GM21529 (cell line): ENCODE results near the gene MS4A15.
A peak's percentile ranks its signal among the peaks of the same experiment; 100 is the strongest.
"Not testable (repeated sequence)": the region's sequence is repeated elsewhere in the genome, so short reads cannot be mapped to it uniquely, and the experiment has no call there.

Experiments
- ATAC-seq: cut with Tn5 transposase; IDR thresholded peaks from one replicate; pipeline ENCODE4 v1.9.1; 2021; ENCODE audit not compliant: unreplicated experiment

The MS4A15 gene

DNA sequence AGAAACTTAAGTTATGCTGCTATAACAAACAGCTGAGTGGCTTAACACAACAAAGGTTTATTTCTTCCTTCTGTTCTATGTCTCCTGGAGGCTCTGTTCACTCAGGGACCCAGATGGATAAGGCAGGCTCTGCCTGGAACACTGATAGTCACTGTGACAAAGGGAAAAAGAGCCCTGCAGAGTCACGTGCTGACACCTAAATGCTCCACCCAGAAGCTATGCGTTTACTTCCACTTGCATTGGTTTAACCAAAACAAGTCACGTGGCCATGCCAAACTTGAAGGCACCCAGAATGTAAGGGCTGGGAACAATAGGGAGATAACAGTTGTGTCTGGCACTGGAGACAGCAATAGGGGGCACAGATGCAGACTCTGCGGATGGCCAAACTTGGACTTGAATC, 3.4 kb upstream of the MS4A15 start:
- ATAC-seq: no peak

DNA sequence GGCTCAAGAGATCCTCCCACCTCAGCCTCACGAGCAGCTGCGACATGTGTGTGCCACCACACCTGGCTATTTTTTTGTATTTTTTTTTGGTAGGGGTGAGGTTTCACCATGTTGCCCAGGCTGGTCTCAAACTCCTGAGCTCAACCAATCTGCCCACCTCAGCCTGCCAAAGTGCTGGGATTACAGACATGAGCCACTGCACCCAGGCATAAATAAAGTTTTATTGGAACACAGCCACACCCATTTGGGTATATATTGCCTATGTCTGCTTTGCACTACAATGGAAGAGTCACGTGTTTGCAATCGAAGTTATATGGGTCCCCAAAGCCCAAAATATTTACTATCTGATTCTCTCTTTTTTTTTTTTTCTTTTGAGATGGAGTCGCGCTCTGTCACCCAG, 1.8 kb upstream of the MS4A15 start:
- ATAC-seq: no peak

DNA sequence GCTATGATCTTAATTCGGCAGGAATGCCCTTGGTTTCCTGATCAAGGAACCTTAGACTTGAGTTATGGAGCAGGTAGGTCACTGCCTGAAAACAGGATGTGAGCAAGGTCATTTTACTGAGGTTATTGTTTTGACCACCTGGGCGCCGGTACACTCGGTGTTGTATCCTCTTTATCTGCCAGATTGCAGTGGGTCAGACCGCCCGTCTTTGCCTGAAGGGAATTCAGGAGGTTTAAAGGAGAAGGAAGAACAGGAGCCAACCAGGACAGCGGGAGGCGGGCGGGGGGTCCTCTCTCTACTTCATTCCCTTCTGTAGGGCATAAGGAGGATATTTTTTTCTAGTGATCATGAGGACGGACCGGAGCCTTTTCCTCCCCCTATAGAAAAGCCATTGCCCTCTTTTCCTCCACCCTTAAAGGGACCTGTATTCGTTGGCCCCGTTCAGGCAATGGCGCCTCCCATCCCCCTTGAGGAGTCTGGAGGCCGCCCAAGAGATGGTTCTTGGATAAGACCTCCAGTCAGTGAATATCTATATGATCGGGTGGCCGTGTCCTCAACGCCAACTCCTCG, 649 bp downstream of the MS4A15 start:
- no peak for ATAC-seq

DNA sequence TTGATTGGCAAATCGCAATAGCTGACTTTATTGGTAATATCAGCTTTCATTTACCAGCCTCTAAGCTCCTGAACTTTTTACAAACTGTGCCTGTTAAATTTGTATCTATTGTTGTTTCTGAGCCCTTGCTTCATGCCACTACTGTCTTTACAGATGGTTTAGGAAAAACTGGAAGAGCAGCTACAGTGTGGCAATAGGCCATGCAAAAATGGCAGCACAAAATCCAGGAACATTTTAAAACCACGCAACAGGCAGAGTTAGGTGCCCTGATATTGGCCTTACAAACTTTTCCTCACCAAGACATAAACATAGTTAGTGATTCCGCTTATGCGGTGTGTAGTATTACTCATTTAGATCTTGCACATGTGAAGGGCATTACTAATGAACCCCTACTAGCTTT, 2.0 kb downstream of the MS4A15 start:
- ATAC-seq: not testable (repeated sequence)

DNA sequence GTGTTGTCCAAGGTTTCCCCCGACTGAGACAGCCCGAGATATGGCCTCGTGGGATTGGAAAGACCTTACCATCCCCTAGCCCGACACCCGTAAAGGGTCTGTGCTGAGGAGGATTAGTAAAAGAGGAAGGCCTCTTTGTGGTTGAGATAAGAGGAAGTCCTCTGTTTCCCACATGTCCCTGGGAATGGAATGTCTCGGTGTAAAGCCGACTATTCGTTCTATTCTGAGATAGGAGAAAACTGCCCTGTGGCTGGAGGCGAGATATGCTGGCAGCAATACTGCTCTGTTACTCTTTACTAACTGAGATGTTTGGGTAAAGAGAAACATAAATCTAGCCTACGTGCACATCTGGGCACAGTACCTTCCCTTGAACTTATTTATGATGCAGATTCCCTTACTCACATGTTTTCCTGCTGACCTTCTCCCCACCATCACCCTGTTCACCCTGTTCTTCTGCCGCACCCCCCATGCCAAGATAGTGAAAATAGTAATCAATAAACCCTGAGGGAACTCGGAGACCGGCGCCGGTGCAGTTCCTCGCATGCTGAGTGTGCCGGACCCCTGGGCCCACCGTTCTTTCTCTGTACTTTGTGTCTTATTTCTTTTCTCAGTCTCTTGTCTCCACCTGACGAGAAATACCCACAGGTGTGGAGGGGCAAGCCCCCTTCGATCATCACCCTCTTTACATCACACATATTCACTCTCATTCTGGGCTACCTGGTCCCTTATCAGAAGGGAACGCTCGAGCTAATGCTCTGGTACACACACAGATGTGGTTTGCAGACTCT, 3.0 kb downstream of the MS4A15 start:
- not testable (repeated sequence) for ATAC-seq

DNA sequence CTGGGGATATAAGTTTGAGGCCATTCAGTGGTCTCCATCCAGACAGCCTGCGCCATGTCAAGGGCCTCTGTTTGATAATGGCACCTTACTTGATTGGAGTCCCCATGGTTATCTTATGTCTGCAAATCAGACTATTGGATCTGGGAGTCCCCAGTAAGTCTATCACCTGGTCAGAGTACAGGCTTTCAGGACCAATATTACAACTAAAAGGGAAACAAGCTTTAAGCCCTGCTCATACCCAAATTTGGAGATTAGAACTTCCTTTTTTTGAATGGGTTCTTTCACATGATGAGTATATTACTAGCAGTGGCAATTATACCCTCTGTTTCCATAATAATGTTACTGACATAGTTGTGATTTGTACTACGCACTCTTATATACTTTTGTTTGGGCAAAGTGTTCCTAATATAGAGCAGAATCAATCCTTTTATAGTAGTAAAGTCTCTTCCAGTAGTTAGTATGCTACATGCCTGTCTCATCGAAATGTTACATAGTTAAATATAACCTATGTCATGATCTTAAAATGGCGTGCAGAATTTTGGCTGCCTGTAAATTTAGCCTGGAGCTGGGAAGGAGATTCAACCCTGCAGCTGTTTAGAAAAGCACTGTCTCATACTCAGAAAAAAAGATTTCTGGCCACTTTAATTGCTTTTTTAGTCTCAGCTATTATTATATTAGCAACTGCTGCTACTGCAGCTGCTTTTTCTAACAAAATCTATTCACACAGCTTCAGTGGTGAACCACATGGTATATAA, 4.9 kb downstream of the MS4A15 start:
- peak; percentile 27 for ATAC-seq

DNA sequence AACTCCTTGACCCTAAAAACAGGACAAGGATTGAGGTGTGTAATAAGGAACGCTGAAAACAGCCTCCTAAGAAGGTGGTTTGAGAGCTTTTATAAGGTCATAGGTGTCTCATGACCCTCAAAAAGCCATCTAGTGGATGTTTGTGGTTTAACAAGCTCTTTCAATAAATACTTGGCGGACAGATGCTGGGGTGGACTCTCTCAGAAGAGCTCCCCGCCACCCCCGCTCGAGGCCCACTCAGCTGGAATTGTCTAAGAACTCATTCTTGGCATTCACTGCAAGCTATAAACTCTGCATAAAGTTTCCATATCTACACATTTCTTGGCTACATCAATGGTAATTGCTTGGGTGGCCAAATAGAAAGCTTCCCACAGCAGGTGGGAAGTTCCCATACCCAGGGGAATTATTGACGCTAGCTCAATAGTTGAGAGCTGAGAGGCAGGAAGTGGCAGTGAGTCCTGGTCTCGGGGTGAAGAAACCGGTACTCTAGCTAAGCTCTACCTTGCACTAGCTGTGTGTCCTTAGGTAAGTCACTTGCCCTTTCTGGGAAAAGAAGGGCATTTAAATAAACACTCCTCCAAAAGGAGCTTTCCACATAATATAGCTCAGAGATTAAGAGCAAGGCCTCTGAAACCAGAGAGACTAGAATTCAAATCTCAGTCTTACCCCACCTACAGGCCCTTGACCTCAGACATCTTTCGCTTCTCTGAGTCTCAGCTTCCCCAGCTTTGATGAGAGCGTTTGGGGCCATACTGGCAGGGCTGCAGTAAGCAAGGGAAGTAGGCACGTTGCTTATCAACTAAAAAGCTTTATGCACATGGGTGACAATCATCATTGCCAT, 6.4 kb downstream of the MS4A15 start:
- ATAC-seq: peak; percentile 61

DNA sequence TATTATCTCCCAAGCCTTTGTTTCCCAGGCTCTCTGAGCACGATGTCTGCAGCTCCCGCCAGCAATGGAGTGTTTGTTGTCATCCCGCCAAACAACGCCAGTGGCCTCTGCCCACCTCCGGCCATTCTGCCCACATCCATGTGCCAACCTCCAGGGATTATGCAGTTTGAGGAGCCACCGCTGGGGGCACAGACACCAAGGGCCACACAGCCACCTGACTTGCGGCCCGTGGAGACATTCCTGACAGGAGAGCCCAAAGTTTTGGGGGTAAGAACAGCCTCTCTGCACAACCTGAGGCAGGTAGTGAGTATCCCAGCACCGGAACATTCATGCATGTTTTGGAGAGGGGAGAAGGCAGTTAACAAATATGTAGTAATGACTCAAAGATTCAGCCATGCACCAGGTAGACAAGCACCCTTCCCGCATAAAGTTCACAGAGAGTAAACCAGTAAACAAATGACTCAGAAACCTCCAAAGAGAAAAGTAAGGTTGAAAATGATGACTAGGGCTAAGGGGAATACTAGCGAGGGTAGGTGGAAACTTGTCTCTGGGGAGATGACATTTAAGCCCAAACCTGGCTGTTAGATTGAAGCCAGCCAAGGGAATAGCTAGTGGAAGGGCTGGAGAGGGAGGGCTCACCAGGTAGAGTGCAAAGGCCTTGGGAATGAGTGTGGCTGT, 7.2 kb downstream of the MS4A15 start:
- peak; percentile 25 for ATAC-seq

DNA sequence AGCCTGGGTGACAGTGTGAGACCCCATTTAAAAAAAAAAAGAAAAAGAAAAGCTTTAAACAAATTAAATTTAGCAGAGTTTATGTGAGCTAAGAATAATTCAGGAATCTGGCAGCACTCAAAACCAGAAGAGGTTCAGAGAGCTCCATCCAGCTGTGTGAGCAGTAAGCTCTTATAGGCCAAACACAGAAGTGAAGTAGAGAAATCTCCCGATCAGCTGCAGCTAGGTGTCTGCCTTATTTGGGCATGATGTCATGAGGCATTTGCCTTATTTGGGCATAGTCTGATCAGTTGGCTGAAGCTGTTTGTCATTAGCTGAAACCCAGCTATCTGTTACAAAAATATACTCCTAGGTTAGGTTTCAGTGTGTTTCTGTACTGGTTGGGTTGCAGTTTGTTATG, 8.2 kb downstream of the MS4A15 start:
- ATAC-seq: peak; percentile 51

DNA sequence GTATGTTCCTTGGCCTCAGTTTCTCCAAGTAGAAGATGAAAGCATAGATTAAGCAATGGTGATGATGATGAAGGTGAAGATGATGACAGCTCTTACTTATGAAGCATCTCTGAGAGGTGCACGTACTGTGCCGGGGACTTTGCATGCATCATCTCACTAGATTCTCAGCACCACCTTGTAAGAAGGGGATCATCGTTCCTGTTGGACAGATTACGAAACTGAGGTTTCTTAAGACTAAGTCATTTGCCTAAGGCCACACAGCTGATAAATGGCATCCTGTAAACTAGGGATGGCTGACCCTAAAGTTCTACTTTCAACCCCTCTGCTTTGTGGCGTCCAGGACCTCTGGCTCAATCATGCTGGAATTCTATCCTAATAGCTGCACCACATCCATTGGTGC, 8.7 kb downstream of the MS4A15 start:
- ATAC-seq: peak; percentile 13

DNA sequence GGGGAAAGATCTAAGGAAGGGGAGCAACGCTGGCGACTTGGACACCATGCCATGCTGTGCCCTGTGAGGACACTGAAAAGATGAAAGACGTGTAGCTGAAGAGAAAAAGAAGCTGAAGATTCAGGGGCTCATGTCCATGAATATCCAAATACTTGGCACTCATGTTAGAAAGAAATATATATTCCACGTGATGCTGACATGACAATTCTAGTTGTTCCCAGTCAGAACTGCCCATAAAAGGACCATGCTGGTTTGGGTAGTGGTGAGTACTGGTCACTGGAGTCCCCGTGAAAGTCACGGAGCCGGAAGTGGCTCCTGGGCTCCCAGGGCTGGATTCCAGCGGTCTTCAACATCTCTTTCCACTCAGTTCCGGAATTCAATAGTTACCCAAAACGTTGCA, 9.9 kb downstream of the MS4A15 start:
- ATAC-seq: no peak

DNA sequence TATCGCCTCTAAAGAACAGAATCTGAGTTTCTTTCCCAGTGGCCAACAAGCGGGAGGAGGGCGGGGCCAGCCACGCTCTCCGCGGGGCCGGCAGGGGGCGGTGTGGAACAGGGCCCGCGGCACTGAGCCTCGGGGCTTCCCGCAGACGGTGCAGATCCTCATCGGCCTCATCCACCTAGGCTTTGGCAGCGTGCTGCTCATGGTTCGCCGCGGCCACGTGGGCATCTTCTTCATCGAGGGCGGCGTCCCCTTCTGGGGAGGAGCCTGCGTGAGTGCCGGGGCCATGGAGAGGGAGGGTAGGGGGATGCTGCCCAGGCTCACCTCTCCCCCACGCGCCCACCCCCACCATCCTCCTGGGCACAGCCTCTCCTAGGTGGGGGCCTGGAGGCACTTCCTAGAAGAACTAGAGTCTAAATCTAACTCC, 10.7 kb downstream of the MS4A15 start:
- ATAC-seq: no peak

DNA sequence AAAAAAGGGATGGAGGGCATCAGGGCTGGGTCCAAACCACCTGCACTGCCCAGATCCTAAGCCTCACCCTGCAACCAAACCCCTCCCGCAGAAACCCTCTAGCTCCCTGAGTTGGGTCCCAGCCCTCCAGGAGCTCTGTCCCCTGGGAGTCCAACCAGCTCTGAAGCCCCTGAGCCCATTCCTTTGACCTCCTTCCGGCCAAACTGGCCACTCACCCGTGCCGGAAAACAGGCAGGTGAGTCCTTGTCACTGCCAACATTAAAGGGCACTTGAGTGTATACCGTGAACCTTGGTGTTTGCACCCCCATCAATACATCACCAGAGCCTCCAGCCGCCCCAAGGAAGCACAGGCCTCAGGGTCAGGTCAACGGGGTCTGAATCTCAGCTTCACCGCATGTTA, 11.5 kb downstream of the MS4A15 start:
- no peak for ATAC-seq

DNA sequence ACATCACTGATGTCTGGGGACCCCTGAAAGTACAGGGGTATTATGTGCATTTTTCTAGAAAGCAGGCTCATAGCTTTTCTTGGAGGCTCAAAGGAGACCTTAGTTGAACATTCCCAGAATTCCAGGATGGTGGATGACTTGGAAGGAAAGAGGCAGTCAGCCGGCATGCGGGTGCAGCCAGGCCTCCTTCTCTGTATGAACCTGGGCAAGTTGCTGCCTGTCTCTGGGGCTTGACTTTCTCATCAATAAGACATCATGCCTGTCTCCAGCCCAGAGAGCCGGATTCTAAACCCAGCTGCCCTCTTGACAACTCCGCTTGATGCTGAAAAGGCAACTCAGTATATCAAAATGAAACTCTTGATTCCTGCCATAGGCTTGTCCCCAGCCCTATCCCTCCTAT, 12.6 kb downstream of the MS4A15 start:
- no peak for ATAC-seq

DNA sequence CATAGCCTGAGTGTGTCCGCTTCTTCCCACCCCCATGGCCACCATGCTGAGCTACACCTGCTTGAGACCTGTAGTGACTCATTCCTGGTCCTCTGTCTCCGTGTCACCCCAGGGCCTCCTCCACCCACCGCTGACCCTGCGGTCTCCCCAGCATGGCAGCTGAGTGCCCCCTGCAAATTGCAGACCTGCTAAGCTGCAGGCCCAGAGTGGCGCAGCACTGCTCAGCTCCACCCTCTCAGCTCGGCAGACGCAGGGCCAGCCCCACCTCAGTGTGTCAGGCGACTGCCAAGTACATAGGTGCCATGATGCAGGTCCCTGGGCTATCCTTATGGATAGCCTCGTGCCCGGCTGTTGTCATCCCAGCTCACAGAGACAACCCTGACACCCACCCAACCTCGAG, 13.1 kb downstream of the MS4A15 start:
- no peak for ATAC-seq

DNA sequence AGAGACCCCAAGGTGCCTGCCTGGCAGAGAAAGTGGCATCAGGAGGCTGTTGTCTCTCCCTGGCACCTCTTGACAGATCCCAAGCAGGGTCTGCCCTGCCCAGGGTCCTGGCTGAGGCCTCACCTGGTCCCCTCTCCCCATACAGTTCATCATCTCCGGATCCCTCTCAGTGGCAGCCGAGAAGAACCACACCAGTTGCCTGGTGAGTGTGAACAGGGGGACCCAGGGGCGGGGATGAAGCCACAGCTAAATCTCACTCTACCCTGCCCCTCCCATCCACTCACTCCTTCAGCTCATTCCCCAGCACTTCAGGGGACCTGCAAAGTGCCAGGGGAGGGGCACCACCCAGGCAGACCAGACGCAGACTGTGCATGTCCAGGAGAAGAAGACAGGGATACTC, 14.5 kb downstream of the MS4A15 start:
- ATAC-seq: no peak

DNA sequence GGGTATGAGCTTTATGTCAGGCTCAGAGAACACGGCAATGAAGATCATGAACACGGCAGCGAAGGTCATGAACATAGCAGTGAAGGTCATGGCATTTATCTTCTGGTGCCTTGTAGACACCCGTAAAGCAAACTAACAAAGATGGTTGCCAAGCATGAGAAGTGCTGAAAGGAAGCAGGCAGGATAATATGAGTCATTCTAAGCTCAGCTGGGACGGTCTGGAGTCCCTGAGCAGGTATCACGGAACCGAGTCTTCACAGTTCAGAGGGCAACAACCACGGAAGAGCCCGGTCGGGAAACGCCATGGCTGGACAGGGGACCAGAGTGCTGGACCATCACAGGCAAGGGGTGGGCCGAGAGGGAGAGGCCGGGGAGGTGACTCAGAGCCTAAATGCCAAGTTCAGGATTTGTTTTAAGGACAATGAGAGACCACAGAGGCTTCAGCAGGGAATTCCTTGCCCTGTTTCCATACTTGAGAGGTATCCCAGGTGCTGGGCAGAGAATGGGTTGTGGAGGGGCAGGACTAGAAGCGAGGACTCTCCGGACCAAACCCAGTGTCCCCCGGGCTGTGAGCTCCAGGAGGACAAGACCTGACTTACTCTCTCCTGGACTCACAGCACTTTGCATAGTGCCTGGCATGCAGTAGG, 15.3 kb downstream of the MS4A15 start:
- ATAC-seq: peak; percentile 50

DNA sequence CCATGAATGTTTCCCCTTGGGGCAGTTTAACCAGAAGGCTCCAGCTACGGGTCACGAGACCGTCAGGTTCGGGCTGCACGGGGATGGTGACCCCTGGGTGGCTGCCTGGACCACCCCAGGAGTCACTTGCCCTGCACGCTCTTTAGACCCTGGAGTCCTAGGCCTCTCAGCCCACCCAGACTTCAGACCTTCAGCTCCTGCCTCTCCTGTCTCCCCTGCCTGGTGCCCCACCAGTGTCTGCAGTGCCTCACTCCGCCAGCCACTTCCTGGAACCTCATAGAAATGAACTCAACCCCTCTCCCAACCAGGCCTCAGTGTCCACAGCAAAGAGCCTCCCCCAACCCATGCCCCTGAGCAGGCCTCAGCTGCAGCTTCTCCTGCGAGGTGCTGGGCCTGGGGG, 16.0 kb downstream of the MS4A15 start:
- ATAC-seq: no peak

DNA sequence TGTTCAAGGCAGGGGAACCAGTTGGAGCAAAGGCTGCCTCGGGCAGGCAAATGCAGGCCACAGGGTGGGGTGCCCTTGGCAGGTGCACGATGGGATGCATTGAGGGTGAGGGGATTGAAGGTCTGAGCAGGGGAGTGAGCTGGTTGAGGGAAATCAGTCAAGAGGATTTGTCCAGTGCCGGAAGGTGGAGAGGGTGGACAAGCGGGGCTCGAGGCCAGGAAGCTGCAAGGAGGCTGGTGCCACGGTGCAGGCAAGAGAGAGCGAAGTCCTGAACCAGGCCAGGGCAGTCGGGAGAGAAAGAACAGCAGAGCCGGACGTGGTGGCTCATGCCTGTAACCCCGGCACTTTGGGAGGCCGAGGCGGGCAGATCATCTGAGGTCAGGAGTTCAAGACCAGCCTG, 18.1 kb downstream of the MS4A15 start:
- no peak for ATAC-seq

DNA sequence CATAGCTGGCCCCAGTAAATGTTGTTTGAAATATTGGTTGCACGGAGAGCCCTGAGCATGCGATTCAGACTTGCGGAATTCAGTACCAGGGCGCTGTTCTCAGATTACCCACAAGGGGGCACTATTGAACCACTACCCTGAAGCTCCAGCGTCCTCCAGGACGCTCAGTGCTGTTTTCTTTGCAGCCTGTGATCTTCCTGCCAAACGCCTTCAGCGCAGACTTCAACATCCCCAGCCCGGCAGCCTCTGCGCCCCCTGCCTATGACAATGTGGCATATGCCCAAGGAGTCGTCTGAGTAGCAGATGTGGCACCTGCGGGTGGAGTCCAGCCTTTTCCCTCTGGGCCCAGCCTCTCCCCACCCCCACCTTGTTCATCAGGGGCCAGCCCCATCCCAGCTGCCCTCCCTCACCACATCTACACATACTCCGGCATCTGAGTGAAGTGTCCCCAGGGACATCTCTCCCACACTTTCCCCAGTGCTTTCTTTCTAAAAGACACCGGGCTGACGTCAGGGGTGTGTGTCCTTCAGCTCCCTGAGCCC, 18.8 kb downstream of the MS4A15 start:
- ATAC-seq: peak; percentile 74
